ENCODE measurements around the gene ARHGDIA.
A peak's percentile ranks its signal among the peaks of the same experiment; 100 is the strongest.

ARHGDIA gene

DNA sequence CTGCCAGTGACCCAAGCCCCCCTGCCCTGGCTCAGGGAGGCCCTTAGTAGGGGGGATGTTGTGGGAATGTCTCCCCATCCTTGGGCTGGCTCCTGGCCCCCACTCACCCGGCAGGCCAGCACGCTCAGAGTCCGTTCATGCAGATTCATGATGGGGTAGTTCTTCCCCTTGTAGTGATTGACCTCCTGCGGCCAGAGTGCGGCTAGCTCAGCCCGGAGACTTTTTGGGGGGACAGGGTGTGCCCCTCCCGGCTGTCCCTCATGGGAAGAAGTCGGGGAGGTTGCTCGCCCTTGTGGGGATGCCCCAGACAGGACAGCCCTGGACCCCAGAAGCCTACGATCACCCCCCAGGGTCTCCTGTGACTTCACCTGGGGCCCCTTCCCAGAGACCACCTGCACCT lies 34.9 kb upstream of the ARHGDIA start:
- DNase-seq: no peak

DNA sequence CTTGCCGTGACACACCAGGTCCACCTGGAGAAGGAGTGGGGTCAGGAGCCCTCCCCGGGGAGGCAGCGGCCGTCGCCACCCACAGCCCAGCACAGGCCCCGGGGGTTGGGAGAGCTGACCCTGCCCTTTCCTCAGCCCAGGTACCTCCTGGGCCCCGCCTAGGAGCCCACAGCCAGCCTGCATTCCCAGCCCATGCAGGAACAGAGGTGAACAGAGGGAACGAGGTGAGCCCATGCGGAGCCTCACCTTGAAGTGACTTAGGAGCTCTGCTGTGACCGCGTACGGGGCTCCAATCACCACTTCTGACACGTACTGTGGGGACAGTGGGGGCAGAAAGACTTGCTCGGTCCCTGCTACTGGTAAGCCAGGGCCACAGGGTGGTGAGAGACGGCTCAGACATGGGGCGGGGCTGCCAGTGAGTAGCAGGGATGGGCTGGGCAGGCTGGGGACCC lies 34.3 kb upstream of the ARHGDIA start:
- DNase-seq: no peak

DNA sequence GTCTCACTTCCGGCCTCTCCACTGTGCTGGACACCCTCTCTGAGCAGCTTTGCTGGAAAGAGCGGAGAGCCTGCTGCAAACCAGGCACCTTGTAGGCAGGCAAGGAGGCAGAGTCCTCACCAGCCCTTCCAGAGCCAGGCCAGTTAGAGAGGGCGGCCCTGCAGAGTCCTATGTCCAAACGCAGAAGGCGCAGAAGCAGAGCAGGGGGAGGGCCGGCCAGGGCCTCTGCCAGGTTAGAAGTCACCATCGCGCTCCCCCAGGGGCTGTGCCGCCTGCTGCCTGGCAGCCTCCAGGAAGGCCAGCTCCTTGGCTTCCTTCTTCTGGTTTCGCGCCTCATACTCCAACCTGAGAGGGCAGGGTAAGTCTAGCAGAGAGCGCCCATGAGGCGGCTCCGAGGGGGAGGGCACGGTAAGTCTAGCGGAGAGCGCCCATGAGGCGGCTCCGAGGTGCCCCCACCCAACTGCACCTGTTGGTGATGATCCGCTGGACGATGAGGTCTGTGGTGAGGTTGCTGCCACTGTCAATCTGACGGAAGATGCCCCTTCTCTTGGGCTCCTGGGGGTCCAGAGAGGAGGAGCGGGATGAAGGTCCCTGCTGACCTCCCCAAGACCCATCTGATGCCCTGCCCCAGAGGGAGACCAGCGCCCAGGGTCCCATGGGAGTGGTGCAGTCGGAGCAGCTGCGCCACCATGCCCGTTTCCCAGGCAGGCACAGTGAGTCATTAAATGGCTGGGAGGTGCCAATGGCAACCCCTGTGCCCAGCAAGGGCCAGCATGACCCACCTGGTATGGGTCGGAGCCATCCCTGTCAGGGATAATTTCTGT lies 33.7 kb upstream of the ARHGDIA start:
- no peak for DNase-seq

DNA sequence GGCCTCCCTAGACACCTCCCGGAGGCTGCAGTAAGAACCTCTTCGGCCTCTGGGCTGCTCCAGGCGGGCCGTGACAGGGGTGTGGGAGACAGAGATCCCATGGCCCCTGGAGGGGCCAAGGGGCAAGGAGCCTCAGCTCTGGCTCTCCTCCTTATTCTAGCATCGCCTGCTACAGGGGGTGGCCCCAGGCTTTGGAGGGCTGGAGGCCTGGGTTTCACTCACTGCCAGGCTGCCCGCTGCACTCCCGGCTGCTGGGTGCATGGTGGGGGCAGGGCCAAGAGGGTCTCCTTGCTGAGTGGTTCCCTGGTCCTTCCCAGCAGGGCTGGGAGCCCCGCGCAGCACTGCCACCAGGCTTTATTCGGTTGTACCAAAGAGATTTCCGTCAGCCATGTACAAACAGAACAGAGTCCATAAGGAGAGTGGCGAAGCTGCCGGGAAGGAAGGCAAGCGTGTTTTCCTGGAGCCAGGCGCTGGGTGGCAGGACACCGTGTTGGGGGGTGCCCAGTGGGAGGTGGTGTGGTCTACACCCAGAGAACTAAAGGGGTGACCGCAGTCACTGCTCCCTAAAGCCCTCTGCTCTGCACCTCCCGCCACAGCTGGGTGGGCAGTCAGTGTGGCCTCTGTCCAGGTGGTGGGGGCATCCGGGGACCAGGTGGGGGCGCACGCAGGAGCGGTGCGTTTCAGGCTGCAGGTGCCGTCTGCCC lies 32.9 kb upstream of the ARHGDIA start:
- DNase-seq: no peak

DNA sequence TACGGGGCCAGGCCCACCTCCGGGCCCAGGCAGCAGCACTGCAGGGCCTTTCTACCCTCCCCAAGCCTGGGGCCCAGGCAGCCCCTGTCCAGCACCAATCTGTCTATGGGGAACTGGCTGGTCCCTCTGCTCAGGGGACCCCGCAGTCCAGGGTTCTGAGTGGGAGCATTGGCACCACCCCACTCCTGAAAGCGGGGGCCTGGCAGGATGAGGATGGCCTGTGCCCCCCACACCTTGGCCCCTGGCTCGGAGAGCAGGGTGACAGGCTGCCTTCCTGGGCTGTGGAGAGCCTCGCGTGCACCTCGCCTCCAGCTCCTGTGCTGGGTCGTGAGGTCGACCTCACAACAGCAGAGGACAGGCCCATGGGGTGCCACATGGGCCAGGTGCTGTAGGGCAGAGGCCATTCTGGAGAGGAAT lies 32.3 kb upstream of the ARHGDIA start:
- no peak for DNase-seq

DNA sequence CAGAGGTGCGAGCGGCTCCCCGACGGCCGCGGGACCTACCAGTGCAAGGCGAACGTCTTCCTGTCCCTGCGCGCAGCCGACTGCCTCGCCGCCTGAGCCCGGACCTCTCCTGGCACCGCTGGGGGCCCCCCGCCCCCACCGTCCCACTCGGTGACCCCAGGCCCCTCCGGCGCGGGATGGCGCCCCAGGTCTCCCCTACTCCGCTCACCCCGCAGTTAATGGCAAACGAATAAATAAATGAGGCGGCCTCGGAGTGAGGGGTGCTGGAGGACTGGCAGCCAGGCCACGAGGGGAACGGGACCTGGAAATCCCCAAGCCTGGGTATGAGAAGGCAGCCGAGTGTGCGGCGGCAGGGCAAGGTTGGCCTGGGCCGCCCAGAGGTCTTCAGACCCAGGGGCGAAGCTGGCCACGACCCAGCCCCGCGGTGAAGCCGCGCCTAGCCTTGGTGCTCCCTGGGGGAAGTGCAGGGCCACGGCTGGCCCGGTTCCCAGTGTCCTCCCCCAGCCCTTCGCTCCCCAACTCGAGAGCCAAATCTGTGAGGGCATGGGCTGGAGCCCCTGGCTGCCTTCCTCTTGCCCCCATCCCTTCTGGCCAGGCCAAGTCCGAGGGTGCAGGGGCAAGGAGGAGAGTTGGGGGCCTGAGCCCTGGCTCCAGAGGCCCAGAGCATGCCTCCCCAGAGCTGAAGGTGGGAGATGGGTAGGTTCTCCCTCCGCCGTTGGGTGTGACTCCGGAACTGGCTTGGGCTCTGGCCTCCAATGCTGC lies 31.7 kb upstream of the ARHGDIA start:
- no peak for DNase-seq

DNA sequence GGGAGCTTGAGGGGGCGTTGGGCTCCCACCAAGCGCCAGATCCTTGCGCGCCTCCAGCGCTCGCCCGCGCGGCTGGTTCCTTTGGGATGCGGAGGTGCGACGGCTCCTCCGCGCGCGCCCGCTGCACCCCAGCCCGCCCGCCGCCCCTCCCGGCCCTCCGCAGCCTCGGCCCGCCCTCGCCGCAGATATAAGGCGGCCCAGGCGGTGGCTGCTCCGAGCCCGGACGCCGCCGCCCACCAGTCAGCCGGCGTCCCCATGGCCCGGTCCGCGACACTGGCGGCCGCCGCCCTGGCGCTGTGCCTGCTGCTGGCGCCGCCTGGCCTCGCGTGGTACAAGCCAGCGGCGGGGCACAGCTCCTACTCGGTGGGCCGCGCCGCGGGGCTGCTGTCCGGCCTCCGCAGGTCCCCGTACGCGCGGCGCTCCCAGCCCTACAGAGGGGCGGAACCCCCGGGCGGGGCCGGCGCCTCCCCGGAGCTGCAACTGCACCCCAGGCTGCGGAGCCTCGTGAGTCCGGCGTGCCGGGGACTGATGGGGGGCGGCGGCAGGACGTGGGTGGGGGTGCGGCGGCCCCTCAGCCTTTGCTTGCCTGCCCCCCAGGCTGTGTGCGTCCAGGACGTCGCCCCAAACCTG lies 31.0 kb upstream of the ARHGDIA start, which contains the start of gene NPB:
NPB (plus strand) TSS at position 216 of the 630 bp plus-strand sequence; CDS start at position 256, 40 bp downstream.
- DNase-seq: no peak

DNA sequence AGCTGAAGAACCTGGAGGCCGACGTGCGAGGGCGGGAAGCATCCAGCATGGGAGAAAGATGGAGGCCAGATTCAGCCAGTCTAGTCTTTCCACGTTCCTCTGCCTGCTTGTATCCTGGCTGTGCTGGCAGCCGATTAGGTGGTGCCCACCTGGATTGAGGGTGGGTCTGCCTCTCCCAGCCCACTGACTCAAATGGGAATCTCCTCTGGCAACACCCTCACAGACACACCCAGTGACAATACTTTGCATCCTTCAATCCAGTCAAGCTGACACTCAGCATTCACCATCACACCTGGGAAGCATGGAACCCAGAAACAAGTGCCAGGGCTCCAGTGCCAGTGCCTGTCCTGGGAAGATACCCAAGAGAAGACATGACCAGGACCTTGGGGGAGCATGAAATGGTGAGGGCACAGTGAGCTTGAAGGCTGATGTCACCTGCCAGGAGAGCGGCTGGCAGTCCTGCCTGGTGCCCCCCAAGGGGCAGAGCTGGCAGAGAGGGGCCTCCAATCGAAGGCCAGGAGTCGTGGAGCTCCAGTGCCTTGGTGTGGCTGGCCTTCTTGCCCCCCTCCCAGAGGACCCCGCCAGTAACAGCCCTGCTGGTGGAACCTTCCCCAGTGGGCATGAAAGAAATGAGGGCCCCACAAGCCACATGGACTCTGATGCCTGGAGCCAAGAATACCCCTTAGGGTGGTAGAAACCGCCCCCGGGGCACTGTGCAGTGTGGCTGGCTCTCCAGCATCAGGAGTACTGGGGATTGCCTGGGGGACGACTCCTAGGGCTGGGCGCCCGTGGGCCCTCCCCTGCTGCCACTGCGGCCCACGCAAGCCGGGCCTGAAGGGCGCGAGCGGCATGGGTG lies 30.3 kb upstream of the ARHGDIA start:
- no peak for DNase-seq

DNA sequence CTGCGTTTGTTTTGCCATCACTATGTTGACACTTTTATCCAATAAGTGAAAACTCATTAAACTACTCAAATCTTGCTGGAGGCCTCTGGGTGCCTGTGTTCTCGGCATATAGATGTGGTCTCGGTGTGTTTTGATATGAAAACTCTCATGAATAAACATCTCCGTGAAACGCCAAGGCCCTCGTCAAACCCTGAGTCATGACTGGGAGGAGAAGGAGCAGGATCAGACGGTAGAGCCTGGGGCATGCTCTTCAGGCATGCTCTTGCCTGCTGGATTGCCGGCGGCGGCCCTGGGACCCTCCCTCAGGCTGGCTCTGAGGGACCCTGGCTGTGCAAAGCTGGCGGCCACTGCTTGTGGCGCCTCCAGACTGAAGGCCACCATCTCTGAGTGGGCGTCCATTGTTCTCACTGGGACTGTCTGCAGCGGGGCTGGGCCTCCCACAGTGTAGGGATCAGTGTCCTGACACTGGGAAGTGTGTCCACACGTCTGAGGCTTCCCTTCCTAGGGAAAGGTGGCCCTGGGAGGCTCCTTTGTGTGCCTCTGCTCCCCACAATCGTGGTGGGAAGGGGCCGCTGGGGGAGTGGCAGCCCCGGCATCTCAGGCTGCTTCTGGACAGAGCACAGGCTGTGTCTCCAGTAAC lies 29.2 kb upstream of the ARHGDIA start:
- no peak for DNase-seq

DNA sequence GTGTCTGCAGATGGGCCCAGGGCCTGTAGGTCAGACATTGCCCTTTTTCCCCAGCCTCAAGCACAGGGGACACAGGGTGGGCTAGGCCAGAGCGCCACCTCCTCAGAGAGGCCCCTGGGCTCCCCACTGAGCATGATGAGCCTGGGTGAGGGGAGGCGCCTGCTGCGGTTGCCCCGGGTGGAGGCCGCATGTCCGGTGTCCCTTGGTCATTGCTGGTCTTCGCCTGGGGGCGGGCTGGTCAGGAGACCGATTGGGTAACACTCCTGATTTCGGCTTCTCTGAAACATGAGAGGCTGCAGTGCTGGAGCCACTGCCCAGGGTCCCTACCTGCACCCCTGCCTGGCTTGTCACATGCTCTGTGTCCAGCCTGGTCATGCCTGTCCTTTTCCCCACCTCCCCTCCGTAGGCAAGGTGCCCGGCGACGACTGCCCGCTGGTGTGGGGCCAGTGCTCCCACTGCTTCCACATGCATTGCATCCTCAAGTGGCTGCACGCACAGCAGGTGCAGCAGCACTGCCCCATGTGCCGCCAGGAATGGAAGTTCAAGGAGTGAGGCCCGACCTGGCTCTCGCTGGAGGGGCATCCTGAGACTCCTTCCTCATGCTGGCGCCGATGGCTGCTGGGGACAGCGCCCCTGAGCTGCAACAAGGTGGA lies 28.5 kb upstream of the ARHGDIA start:
- DNase-seq: no peak

DNA sequence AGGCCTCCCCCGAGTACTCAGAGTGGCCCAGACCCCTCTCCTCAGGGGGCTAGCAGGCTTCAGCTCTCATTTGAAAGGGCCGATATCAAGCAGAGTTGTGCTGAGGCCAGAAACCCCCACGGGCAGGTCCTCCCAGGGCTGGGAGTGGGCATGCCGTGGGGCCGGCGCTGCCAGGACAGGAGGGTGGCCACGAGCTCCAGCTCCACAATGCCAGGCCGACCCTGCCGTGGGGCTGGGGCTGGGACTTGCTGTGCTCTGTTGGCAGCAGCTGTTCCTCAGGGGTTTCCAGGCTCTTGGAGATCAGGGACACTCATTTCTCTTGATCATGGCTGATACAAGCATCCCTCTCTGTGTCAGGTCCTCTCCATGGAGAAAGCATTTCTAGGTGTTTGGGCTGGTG lies 27.7 kb upstream of the ARHGDIA start:
- DNase-seq: no peak

DNA sequence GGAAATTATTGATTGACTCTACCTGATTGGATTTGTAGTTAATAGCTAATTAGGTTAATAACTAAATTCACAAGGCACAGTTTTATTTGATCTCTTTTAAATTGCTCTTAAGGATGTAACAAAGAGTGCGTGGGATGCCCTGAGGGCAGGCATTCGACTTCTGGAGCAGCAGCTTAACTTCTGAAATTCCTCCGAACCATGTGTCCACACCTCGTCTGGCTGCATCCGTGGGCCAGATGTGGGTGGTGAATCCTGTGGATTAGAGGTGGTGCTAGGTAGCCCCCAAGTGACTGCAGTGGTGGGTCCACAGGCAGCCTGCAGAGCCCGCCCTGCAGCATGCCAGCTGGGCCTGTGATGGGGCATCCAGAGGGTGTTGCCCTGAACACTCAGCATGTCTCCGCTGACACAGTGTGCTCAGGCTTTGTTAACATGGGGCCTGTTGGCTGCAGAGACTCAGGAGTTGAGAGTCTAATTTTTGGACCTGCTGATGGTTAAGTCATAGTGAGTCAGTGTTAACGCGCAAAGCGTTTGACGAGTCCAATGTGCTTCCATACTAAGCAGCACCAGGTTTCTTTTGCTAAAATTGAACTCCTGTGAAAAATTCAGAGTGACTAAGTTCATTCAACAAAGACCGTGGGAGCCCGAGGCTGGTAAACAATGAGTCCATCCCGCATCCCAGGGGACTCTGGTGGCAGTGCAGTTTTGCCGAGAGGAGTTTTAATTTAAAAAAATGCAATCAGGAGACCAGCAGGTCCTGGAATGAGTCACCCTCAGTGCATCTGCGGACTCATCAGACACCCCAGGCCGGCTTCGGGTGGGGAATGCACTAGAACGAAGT lies 27.1 kb upstream of the ARHGDIA start:
- DNase-seq: no peak

DNA sequence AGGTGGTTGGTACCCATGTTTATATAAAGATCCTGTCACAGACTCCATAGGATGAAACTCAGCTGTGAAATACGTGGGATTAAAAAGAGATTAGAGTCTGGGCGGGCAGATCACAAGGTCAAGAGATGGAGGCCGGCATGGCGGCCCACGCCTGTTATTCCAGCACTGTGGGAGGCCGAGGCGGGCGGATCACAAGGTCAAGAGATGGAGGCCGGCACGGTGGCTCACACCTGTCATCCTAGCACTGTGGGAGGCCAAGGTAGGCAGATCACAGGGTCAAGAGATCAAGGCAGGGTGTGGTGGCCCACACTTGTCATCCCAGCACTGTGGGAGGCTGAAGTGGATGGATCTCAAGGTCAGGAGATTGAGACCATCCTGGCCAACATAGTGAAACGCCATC lies 24.3 kb upstream of the ARHGDIA start:
- DNase-seq: no peak

DNA sequence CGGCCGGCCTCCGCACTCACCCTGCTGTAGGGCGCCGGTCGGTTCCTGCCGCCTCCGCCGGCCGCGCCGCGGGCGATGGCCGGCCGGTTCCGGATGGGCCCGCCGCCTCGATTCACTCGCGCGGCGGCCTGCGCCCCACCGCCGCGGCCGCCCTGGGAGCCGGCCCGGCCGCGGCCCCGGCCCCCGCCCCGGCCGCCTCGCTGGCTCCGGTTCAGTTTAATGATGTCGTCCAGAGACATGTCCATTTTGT lies 20.1 kb upstream of the ARHGDIA start:
- DNase-seq: no peak

DNA sequence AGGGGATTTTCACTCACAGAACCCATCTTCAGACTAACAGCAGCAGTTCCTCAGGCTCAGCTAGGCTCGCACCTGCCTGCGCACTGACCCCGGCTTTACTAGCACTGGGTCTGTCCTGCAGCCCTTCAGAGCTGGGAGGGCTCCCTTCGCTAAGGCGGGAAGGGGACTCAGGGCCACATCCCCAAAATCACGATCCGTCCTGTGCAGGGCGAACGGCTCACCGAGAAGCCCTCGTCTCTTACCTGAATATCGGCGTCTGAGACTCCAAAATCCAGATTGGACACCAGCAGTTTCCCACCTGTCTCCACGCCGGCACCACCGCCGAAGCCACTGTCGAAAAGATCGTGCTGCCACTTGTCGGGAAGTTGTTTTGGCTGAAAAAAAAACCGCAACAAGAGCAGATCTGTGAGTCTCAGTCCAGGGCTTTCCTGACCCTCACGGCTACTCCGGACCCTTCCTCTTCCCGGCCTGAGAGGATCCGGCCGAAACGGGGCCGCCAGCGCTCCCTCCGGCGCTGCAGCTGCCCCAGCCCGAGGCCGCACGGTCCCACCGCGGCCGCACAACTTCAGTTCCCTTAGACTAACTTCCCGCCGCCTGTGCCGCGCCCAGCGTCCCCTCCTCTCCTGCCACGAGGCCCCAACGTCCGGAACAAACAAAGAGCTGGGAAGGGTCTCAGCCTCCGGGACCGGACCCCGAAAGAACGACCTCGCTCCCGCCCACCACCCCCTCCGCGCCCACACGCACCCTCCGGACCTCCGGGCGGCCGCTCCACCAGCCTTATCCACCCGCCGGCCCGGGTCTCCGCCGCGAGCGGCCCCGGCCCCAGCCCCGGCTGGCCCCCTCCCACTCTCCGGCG lies 19.5 kb upstream of the ARHGDIA start:
- DNase-seq: peak; percentile 48

DNA sequence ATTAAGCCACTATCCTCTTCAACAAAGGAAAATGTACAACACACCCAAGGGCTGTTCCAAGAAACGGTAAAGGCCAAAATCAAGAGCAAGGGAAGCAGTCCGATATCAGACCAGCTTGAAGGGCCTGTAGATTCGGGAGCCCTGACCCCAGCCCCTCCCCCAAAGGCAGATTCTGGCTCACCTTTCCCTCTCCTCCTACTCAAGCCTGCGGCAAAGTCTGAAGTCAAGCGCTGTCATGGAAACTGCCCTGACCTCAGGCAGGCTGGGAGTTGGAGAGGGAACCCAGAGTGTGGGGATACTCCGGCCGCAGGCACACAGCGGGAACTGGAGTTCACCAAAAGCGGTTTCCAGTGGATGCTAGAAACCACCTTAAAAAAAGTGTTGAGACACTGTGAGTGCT lies 18.5 kb upstream of the ARHGDIA start:
- DNase-seq: no peak

DNA sequence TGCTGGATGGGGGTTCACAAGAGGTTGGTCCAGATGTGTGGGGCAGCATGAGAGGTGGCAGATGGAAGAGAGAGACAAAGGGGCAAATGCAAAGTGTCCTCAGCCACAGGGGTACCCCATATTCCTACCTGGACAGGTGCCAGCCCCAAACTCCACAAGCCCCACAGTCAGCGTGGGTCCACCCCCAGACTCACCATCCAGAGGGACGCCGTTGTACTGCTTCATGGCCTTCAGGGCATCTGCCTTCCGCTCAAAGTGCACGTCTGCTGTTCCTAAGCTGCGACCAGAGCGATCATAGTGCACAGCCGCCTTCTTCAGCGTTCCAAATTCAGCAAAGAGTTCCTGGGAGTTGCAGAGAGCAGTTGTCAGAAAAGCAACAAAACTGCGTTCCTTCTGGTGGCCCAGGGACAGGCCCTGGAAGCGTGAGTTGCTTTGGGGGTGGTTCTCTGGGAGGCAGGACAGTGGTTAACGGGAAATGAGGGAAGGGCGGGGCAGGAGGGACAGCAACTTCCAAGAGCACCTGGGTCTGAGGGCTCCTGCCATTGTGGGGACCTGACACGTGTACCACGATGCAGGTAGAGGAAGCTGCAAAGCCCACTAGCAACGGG lies 18.0 kb upstream of the ARHGDIA start:
- DNase-seq: no peak

DNA sequence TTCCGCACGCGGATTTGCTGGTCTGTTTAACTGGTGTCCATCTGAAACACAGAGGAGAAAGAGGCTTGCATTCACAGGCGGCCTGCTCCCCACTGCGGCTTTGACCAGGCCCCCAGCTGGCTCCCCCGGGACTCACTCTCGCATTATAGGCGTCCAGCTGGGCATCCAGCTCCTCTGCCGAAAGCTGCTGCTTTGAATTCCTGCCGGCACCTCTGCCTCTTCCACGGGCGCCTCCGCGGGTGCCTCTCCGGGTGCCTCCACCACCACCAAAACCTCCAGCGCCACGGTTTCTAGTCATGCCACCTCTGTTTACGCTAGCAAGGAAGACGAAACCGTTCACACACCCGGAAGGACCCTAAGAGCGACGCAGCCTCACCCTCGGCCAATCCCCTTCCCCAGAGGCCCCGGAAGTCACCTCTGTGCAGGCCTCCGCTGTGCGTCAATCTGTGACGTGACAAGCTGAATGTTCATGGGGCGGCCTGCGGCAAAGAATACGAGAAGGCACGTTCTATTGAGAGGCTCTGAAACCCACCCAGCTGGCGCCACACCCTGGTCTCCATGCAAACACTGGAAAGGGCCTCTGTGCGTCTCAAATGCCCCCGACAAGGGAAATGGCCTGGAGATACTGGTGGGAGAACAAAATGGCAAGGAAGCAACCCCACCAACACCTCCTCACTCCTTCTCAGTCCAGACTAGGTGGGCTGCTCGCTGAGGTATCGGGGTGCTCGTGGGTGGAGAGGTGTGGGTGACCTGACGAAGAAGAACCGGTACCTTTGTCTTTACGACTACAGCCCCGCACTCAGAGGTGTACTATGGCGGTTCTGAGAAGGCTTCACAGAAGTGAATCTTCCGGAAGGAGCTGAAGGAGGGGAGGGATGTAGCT lies 17.2 kb upstream of the ARHGDIA start:
- no peak for DNase-seq

Measured in stimulated activated CD8-positive, alpha-beta memory T cell treated with anti-CD3 and anti-CD28 coated beads, Interleukin-4, amount 100 ng/mL, for 48 hours (primary cell).